Endothelial cell of umbilical vein (primary cell): ENCODE results near the gene ABCD3.

Source experiments
- CTCF ChIP-seq, 2 donors: IDR thresholded peaks; 1 replicate in 1 of 2; 2 replicates in 1 of 2; pipeline ENCODE4 v1.5.1; 2011; ENCODE audit warnings: low read length in 2 of 2, mild to moderate bottlenecking in 2 of 2, moderate library complexity in 2 of 2, control low read depth in 1 of 2, inconsistent platforms in 1 of 2, low read depth in 1 of 2; ENCODE audit not compliant: insufficient read depth in 1 of 2; ENCODE audit errors: extremely low read depth in 1 of 2
- FOS ChIP-seq: IDR thresholded peaks from 2 replicates; pipeline ENCODE4 v1.6.1; 2011; ENCODE audit warnings: mild to moderate bottlenecking, low read length, moderate library complexity, borderline replicate concordance; ENCODE audit not compliant: insufficient read depth
- MAX ChIP-seq: IDR thresholded peaks from 2 replicates; pipeline ENCODE4 v1.6.1; 2011; ENCODE audit not compliant: insufficient read depth, insufficient read length
- MYC ChIP-seq: IDR thresholded peaks from one replicate; pipeline ENCODE4 v1.6.1; 2011; ENCODE audit warnings: mild to moderate bottlenecking, low read depth, low read length
- POLR2A ChIP-seq: IDR thresholded peaks from 2 replicates; pipeline ENCODE4 v1.6.1; 2012; ENCODE audit warnings: low read depth, mild to moderate bottlenecking, control low read depth, low read length
- POLR2AphosphoS5 ChIP-seq: IDR thresholded peaks from 2 replicates; pipeline ENCODE4 v1.6.1; 2012; ENCODE audit warnings: low read depth, mild to moderate bottlenecking, control low read depth, low read length, moderate library complexity; ENCODE audit not compliant: insufficient read depth

DNA sequence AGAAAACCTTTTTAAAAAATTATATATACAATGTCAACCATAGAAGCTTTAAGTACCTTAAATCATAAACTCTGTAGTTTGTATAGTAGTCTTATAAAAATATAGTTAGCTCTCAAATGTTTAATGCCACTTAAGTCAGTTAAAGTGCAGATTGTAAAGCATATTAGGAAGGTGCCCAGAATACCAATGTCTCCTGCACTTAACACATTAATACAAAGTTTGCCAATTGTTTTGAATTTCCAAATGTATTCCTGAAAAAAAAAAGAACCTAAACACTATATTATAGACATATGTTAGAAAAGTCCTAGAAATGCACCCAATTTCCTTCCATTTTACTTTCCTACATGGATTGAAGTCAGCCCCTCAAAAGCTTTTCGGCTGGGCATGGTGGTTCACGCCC is 111.2 kb downstream of the ABCD3 start:
- TF ChIP-seq CTCF (IDR thresholded peaks at IDR 0.05; ENCODE audit: extremely low read depth in 1 of 2, insufficient read depth in 1 of 2, low read depth in 1 of 2, low read length in 2 of 2) (no peak), MAX (no peak), POLR2A (no peak), POLR2AphosphoS5 (no peak), MYC (no peak), FOS (no peak)
